ENCODE results near the gene ANP32A.

GRCh38 chr15:68816158-68816557, 4.5 kb downstream of the ANP32A start:
- TF ChIP-seq CTCF (IDR thresholded peaks at IDR 0.05) (no peak), EZH2 (IDR thresholded peaks at IDR 0.05) (no peak), EZH2phosphoT487 (IDR thresholded peaks at IDR 0.05) (no peak)

All from neural progenitor cell (in vitro differentiated cells).